NCI-H510A treated with DMSO at 0.1 percent for 48 hours (cell line): ENCODE measurements around the gene VAPA.

Experiments used
- DNase-seq: peaks from one replicate; lab custom pipeline; 2025; lab: John Stamatoyannopoulos, UW

VAPA gene

DNA sequence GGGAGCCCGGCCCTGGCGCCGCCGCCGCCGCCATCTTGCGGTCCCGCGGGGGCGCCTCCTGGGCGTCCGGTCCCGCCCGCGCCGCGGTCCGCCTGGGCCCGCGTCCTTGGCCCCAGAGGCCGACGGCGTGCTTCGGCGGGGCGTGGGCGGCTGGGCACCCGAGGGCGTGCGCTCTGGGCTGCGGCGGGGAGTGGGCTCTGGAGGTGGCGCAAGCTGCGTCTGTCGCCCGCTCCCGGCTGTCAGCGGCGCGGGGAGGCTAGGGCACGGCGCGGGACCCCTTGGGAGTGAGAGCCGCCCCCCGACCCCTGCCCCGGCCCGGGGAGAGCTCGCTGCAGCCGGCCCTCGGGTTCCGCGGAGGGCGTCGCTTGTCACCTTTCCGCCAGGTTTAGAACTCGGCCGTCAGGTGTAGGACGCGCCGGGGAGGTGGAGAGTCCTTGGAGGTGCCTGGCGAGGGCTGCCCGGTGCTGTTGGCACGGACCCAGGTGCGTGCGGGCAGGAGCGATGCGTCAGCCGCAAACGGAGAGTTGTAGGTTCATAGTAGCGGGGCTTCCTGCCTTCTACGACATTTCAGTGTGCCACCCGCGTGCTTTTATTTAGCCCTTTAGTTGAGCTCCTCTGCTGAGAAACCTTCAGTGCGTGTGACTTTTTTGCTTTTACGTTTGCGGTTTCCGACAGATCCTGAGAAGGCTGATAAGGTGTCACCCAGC, 921 bp downstream of the VAPA start:
- peak; percentile 21 for DNase-seq

GRCh38 chr18:9915291-9916076, 1.7 kb downstream of the VAPA start:
- DNase-seq = no peak

- no peak for DNase-seq
Measured at GRCh38 chr18:9916077-9916639, 2.3 kb downstream of the VAPA start.

GRCh38 chr18:9916808-9917207, 3.0 kb downstream of the VAPA start:
- no peak for DNase-seq

- DNase-seq = no peak
Measured at GRCh38 chr18:9918016-9918680, 4.3 kb downstream of the VAPA start.

DNA sequence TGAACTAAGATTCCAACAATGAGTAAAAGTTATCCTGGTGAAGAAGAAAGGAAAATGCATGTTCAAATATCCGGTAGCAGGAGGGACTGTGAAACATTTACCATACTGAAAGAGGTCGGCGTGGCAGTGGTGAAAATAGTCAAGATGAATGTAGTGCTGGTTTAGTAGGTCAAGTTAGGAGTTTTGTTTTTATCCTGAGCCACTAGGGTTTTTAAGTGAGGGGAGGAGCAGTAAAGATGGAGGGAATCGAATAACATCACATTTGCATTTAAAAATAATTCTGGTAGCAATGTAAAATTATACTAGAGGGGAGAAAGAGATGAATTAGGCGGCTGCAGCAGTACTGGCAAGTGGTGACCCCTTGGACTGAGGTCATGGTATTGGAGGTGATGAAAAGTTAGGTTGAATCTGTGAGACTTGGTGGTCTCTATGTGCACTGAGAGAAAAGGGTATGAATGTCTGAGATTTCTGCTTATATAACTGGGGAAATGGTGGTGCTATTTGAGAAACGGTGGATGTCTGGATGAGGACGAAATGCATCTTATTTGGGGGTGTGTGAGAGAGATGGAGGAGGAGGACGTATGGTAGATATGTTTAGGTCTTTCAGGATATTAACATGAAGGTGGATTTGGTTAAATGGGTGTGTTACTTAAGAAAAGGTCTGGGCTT, 5.9 kb downstream of the VAPA start:
- no peak for DNase-seq

DNA sequence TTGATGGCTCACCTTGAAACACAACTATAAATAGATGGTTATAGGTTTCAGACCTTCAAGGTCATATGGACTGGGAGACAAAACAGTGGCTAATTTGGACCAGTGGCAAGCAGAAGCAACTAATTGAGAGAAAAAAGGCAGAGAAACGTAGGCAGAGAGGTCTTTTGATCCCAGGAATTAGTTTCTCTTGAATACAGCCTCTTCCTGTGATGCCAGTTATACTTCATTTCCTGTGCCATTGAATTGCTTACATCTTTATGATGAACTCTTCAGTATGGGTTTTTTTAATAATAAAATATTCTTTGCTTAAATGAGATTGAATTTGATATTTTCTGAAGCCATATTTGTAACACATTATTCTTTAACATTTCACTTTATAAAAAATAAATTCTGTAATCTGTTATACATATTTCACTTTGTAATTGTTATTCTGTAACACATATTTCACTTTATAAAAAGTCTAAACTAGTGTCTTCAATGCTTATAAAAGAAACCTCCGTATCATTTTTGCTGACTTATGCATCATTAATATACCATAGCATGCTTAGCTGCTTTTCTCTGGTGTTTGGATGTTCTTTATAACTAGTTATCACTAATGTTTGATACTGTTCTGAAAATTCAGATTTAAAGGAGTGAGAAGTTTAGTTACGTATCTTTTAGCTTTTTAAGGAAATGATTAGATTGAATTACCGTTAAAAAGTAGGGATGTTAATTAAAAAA, 8.9 kb downstream of the VAPA start:
- no peak for DNase-seq

GRCh38 chr18:9924371-9924943, 10.6 kb downstream of the VAPA start:
- no peak for DNase-seq

GRCh38 chr18:9925369-9925768, 11.6 kb downstream of the VAPA start:
- no peak for DNase-seq

- DNase-seq = no peak
Measured at GRCh38 chr18:9925795-9926194, 12.0 kb downstream of the VAPA start.

DNA sequence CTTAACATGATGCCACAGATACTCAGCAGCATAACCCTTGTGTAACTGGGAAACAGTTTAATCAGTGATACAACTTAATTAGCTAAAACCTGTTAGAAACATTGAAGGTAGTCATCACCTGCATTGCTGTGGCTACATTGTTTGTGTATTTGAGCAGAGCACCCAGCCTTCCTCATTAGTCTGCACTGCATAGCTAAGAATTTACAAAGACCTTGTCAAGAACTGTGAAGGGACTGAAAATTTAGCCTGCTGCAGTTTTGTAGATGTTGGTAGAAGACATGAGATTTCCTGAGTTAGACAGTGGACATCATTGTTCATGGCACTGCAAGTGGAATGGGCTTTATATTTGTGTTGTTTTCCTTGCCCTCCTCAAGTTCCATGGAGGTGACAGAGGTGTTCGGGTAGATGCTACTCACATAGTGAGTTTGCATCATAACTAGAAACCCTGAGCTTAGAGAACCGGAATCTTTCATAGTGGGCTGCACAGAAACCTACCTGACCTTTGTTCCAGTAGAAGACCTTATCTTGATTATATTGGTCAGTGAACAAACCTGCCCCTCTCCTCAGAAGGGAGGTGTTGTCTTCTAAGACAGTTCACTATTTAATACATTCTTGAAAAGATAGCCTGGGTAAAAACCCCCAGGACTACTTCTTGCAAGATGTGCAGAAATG, 12.5 kb downstream of the VAPA start:
- DNase-seq = no peak

- no peak for DNase-seq
Measured at GRCh38 chr18:9926977-9927376, 13.2 kb downstream of the VAPA start.

- no peak for DNase-seq
Measured at GRCh38 chr18:9927392-9928063, 13.7 kb downstream of the VAPA start.

- DNase-seq = no peak
Measured at GRCh38 chr18:9928646-9929259, 14.9 kb downstream of the VAPA start.

- DNase-seq = no peak
Measured at GRCh38 chr18:9930299-9930884, 16.6 kb downstream of the VAPA start.

- no peak for DNase-seq
Measured at GRCh38 chr18:9931146-9931545, 17.3 kb downstream of the VAPA start.

GRCh38 chr18:9931678-9932077, 17.9 kb downstream of the VAPA start:
- no peak for DNase-seq

GRCh38 chr18:9933865-9934264, 20.0 kb downstream of the VAPA start:
- DNase-seq = no peak

- no peak for DNase-seq
Measured at GRCh38 chr18:9934274-9934673, 20.5 kb downstream of the VAPA start.
